Lung (tissue), 12 donors: ENCODE results near the gene CREB5. TPM values are rescaled to one million over a fixed set of nuclear protein-coding genes. Genes with fewer than 3 reads are reported as not detected.
"Not testable (repeated sequence)": the region's sequence is repeated elsewhere in the genome, so short reads cannot be mapped to it uniquely, and the experiment has no call there.

ENCODE experiments used
- ATAC-seq: fragments of 200-7000 bp; cut with Tn5 transposase; one replicate; pipeline ENCODE4 v1.9.1; 2020; ENCODE audit warnings: moderate number of reproducible peaks; ENCODE audit not compliant: insufficient read depth, low FRiP score
- DNase-seq, 3 donors: peaks; one replicate each; pipeline ENCODE4 v3.0.0-alpha.2; 2013 to 2017
- H3K27ac ChIP-seq, 2 donors: one replicate each; pipeline ENCODE4 v1.5.1; 2013; ENCODE audit warnings: mild to moderate bottlenecking in 2 of 2, moderate library complexity in 2 of 2, control low read depth in 1 of 2, inconsistent platforms in 1 of 2, low read depth in 1 of 2, low read length in 1 of 2
- H3K27me3 ChIP-seq, 3 donors: one replicate each; pipeline ENCODE4 v1.5.1; 2013; ENCODE audit warnings: low read length in 2 of 3; ENCODE audit not compliant: control insufficient read depth in 3 of 3, insufficient read depth in 3 of 3
- H3K36me3 ChIP-seq, 4 donors: one replicate each; pipeline ENCODE4 v1.5.1; 2013; ENCODE audit warnings: low read length in 4 of 4, mild to moderate bottlenecking in 1 of 4, moderate library complexity in 1 of 4; ENCODE audit not compliant: control insufficient read depth in 4 of 4, insufficient read depth in 4 of 4
- H3K4me1 ChIP-seq, 5 donors: one replicate each; pipeline ENCODE4 v1.5.1; 2013; ENCODE audit warnings: low read length in 5 of 5, mild to moderate bottlenecking in 2 of 5, moderate library complexity in 1 of 5; ENCODE audit not compliant: control insufficient read depth in 5 of 5, insufficient read depth in 5 of 5
- H3K4me3 ChIP-seq: one replicate; pipeline ENCODE4 v1.5.1; 2013; ENCODE audit warnings: mild to moderate bottlenecking, control low read depth, moderate library complexity
- H3K9ac ChIP-seq, 2 donors: one replicate each; pipeline ENCODE4 v1.5.1; 2013; ENCODE audit warnings: low read length in 2 of 2, control low read depth in 1 of 2; ENCODE audit not compliant: insufficient read depth in 1 of 2
- H3K9me3 ChIP-seq, 4 donors: one replicate each; pipeline ENCODE4 v1.5.1; 2013; ENCODE audit warnings: low read length in 3 of 4, mild to moderate bottlenecking in 1 of 4, moderate library complexity in 1 of 4; ENCODE audit not compliant: control insufficient read depth in 4 of 4, insufficient read depth in 3 of 4
- CTCF ChIP-seq: IDR thresholded peaks from 2 replicates; pipeline ENCODE4 v1.5.1; 2012; ENCODE audit warnings: mild to moderate bottlenecking; ENCODE audit errors: control extremely low read depth, extremely low read depth
- WGBS, 2 donors: extraction: QIAGEN DNeasy Blood & Tissue Kit; methylation state at CpG; one replicate each; pipeline ENCODE4 v1.1.7; 2013; 5-methylcytosine and 5-hydroxymethylcytosine counted together
- polyA plus RNA-seq, 2 donors: library from polyadenylated mRNA; stranded (reverse); fragments of 200-250 nt; gene quantifications; one replicate each; pipeline ENCODE4 v1.2.1, GENCODE V29; 2013
- total RNA-seq, 2 donors: library from RNA; depleted of rRNA in 1 of 2; stranded (reverse); fragments of >200 nt in 1 of 2; gene quantifications; one replicate each; pipeline ENCODE4 v1.2.1, GENCODE V29; 2014 to 2021
- donor health status: control.
- donor health status: control.
- donor health status: Bipolar disorder and iron deficiency.
- donor health status: healthy.
- donor health status: DM: yes; HTN: yes; CAD: no.

Gene CREB5
- total and polyA plus RNA-seq, 4 donors: 2.7 to 23.1 (median 9.6) TPM

- H3K27ac ChIP-seq: no peak overlapping the region
- no peak overlapping the region for H3K9ac ChIP-seq
- TF ChIP-seq CTCF: no peak
- H3K9me3 ChIP-seq: no peaks in the 10 kb centered on the region
- 75 to 90% methylated on average over 3 of the region's 3 CpGs for WGBS, 2 donors
- DNase-seq (no peak), ATAC-seq (no peak)
- no peak overlapping the region for H3K4me3 ChIP-seq
- peaks cover 0 to 7% (median 5%) of the 10 kb centered on the region in 5 donors for H3K4me1 ChIP-seq
- no peaks in the 10 kb centered on the region for H3K27me3 ChIP-seq
- no peaks in the 10 kb centered on the region for H3K36me3 ChIP-seq
Measured at GRCh38 chr7:28400838-28401360, 11.4 kb upstream of the CREB5 start.

DNA sequence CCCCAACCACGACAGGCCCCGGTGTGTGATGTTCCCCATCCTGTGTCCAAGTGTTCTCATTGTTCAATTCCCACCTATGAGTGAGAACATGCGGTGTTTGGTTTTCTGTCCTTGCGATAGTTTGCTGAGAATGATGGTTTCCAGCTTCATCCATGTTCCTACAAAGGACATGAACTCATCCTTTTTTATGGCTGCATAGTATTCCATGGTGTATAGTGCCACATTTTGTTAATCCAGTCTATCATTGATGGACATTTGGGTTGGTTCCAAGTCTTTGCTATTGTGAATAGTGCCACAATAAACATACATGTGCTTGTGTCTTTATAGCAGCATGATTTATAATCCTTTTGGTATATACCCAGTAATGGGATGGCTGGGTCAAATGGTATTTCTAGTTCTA is 10.8 kb upstream of the CREB5 start:
- not testable (repeated sequence) for H3K27me3 ChIP-seq, ATAC-seq, H3K4me1 ChIP-seq, H3K27ac ChIP-seq, H3K36me3 ChIP-seq, DNase-seq, H3K9me3 ChIP-seq, H3K9ac ChIP-seq, H3K4me3 ChIP-seq
- 92 to 100% methylated on average over 2 to 3 of the region's 4 CpGs for WGBS, 2 donors

DNA sequence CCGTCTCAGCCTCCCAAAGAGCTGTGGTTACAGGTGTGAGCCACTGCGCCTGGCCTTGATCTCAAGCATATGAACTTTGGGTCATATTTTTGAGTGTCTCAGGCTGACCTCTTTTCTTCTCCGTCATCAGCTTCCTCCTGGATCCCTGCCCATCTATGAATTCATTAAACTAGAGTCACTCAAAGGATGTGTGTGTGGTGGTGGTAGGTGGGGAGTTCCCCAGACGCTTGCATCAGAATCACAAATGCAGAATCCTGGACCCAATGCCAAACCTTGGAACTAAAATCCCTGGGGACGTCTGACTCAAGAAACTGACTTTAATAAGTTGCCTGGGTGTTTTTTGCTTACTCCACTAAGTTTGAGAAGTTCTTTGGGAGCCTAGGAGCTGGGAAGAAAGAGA is 6.7 kb upstream of the CREB5 start:
- Histone ChIP-seq H3K36me3 (no peaks in the 10 kb centered on the region), H3K9me3 (no peaks in the 10 kb centered on the region), H3K27me3 (peaks cover 0 to 4% (median 2%) of the 10 kb centered on the region in 3 donors), H3K4me3 (no peak overlapping the region), H3K9ac (no peak overlapping the region), H3K27ac (no peak overlapping the region), H3K4me1 (peaks cover 0 to 14% (median 8%) of the 10 kb centered on the region in 5 donors)
- ATAC-seq (no peak), DNase-seq (peak in 1 of 3 donors; percentile 18)
- 46 to 72% methylated on average over 5 of the region's 5 CpGs for WGBS, 2 donors
- TF ChIP-seq CTCF: no peak

DNA sequence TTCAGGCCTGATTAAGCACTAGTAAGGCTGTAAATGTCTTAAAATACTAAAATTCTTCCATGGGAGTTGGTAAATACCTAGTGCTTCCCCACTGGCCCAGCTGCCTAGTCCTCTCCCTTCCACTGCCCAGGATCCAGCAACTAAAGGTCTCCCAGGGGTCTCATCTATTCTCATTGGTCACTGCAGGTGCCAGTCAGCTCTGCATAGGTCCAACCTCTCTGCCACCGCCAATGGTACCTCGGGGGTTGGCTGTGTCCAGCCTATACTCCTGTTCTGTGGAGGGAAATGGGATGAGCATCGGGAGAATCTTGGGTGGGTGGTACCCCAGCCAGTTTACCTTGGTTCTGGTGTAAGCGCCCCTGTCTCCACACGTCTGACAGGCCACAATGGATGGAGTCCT is 6.1 kb upstream of the CREB5 start:
- TF ChIP-seq CTCF: no peak
- no peaks in the 10 kb centered on the region for H3K36me3 ChIP-seq
- no peaks in the 10 kb centered on the region for H3K9me3 ChIP-seq
- 92 to 93% methylated on average over 5 of the region's 5 CpGs for WGBS, 2 donors
- DNase-seq (no peak), ATAC-seq (no peak)
- H3K4me3 ChIP-seq: no peak overlapping the region
- H3K9ac ChIP-seq: no peak overlapping the region
- no peak overlapping the region for H3K27ac ChIP-seq
- H3K4me1 ChIP-seq: peaks cover 0 to 17% (median 8%) of the 10 kb centered on the region in 5 donors
- peaks cover 0 to 6% (median 4%) of the 10 kb centered on the region in 3 donors for H3K27me3 ChIP-seq
